HepG2 (cell line): Measurements from ENCODE around the gene ESRRB. TPM values are rescaled to one million over a fixed set of nuclear protein-coding genes. Genes with fewer than 3 reads are reported as not detected.

Experiments
- ATAC-seq: fragments of 200-7000 bp; cut with Tn5 transposase; 3 replicates; pipeline ENCODE4 v1.9.1; 2020; ENCODE audit warnings: mild to moderate bottlenecking, moderate library complexity
- BruUV-seq: library from RNA; stranded (reverse); fragments of 400-500 nt; replicated peaks from 2 replicates; lab custom pipeline; 2021; lab: Mats Ljungman, UMichigan
- CTCF ChIA-PET: fragments of 300-600 bp; formaldehyde crosslinking; extraction: SDS; loops from one replicate; lab custom pipeline; 2021; ENCODE audit warnings: low total read pairs, inconsistent platforms, low intra/inter-chr PET ratio; lab: Yijun Ruan, JAX
- POLR2A ChIA-PET: fragments of 350-600 bp; sonication (Branson Sonifier 250); formaldehyde crosslinking; loops from one replicate; lab custom pipeline; 2020; ENCODE audit warnings: antibody characterized with exemption, inconsistent platforms; lab: Yijun Ruan, JAX
- DNase-seq: peaks from one replicate; pipeline ENCODE4 v3.0.0-alpha.2; 2015; ENCODE audit warnings: low spot score
- FAIRE-seq: peaks from 3 replicates; lab custom pipeline; 2011; peaks lifted over from hg19 to GRCh38; lab: Jason Lieb, UNC
- H2AFZ ChIP-seq: one replicate; pipeline ENCODE4 v1.6.1; 2011; ENCODE audit warnings: low read length, inconsistent platforms
- H3K27ac ChIP-seq: fragments of 300-600 bp; 3 replicates; pipeline ENCODE4 v1.8.0; 2011; ENCODE audit warnings: mixed run types, mild to moderate bottlenecking, mixed read lengths, low read length, inconsistent platforms; ENCODE audit not compliant: insufficient read depth; ENCODE audit errors: extremely low read length
- H3K27me3 ChIP-seq, 2 experiments: fragments of 200-600 bp in 1 of 2; 2 replicates in 1 of 2; 3 replicates in 1 of 2; pipeline versions ENCODE4 v1.6.0 to v1.8.0; 2011; ENCODE audit warnings: low read length in 2 of 2, mild to moderate bottlenecking in 2 of 2, moderate library complexity in 2 of 2, inconsistent platforms in 1 of 2; ENCODE audit not compliant: insufficient read depth in 2 of 2, control insufficient read depth in 1 of 2
- H3K36me3 ChIP-seq, 2 experiments: fragments of 200-600 bp in 1 of 2; replicated peaks in 1 of 2; 2 replicates in 1 of 2; 3 replicates in 1 of 2; pipeline versions ENCODE4 v1.5.1 to v1.8.0; 2011; ENCODE audit warnings: low read length in 2 of 2, inconsistent platforms in 1 of 2; ENCODE audit not compliant: insufficient read depth in 2 of 2, control insufficient read depth in 1 of 2
- H3K4me1 ChIP-seq: 2 replicates; pipeline ENCODE4 v1.5.1; 2012; ENCODE audit warnings: low read length, inconsistent platforms; ENCODE audit not compliant: insufficient read depth
- H3K4me2 ChIP-seq: 2 replicates; pipeline ENCODE4 v1.6.0; 2011; ENCODE audit warnings: low read depth, low read length, inconsistent platforms
- H3K4me3 ChIP-seq, 3 experiments: fragments of 200-600 bp in 1 of 3; sonication (generic), shearing (Covaris generic) in 1 of 3; replicated peaks in 1 of 3; 2 replicates each; pipeline ENCODE4 v1.5.1; 2011 to 2016; ENCODE audit warnings: low read length in 3 of 3, inconsistent platforms in 2 of 3, low read depth in 2 of 3, mild to moderate bottlenecking in 2 of 3, control low read depth in 1 of 3, mixed read lengths in 1 of 3; ENCODE audit not compliant: insufficient read depth in 1 of 3
- H3K79me2 ChIP-seq: one replicate; pipeline ENCODE4 v1.6.1; 2011; ENCODE audit warnings: low read length, inconsistent platforms; ENCODE audit not compliant: insufficient read depth
- H3K9ac ChIP-seq: 2 replicates; pipeline ENCODE4 v1.6.0; 2011; ENCODE audit warnings: mild to moderate bottlenecking, low read depth, low read length, inconsistent platforms; ENCODE audit not compliant: insufficient read depth
- H3K9me3 ChIP-seq: 2 replicates; pipeline ENCODE4 v1.5.1; 2012; ENCODE audit warnings: mild to moderate bottlenecking, low read length
- H4K20me1 ChIP-seq: 2 replicates; pipeline ENCODE4 v1.6.0; 2011; ENCODE audit warnings: inconsistent platforms, mild to moderate bottlenecking, low read length, moderate library complexity; ENCODE audit not compliant: insufficient read depth
- DRAP1 ChIP-seq: IDR thresholded peaks from 2 replicates; pipeline ENCODE4 v1.6.1; 2016; ENCODE audit warnings: missing genetic modification reagents, missing compliant biosample characterization
- FOSL2 ChIP-seq: sonication (generic); formaldehyde crosslinking; IDR thresholded peaks from 2 replicates; pipeline ENCODE4 v1.4.0; 2020; ENCODE audit warnings: missing genetic modification reagents
- FOXP4 ChIP-seq: sonication (generic); formaldehyde crosslinking; IDR thresholded peaks from 2 replicates; pipeline ENCODE4 v1.4.0; 2020; ENCODE audit warnings: missing genetic modification reagents
- PRDM10 ChIP-seq: sonication (generic); formaldehyde crosslinking; IDR thresholded peaks from 2 replicates; pipeline ENCODE4 v1.4.0; 2020; ENCODE audit warnings: low read depth, missing genetic modification reagents
- ZNF549 ChIP-seq: sonication (generic); formaldehyde crosslinking; IDR thresholded peaks from 2 replicates; pipeline ENCODE4 v1.5.0; 2020; ENCODE audit warnings: missing genetic modification reagents
- WGBS: methylation state at CpG from one replicate; pipeline ENCODE4 v1.1.6; 2017; ENCODE audit warnings: low lambda C conversion rate; 5-methylcytosine and 5-hydroxymethylcytosine counted together
- in situ Hi-C: cut with HindIII; loops from 2 replicates; pipeline ENCODE4 v1.10.0; 2017; ENCODE audit warnings: low pct_unique_long_range_greater_than_20kb; ENCODE audit not compliant: extremely low pct_ligation_motif_present
- intact Hi-C: fragments of 100-400 bp; cut with micrococcal nuclease; formaldehyde crosslinking; loops from one replicate; pipeline ENCODE4 v1.10.0; 2022; ENCODE audit not compliant: unreplicated experiment
- polyA plus RNA-seq, 8 experiments: library from polyadenylated mRNA; depleted of rRNA in 3 of 8; stranded (reverse) in 7 of 8; unstranded in 1 of 8; fragments of >200 nt; fragmentation: Illumina TruSeq in 4 of 8; extraction: Trizol in 4 of 8; gene quantifications; 2 replicates each; pipeline versions ENCODE4 v1.2.1 to v1.2.3, GENCODE V29; 2011 to 2016; ENCODE audit warnings: low read depth in 4 of 8, missing spikeins in 1 of 8, mixed read lengths in 1 of 8; ENCODE audit not compliant: insufficient read depth in 1 of 8
- total RNA-seq, 5 experiments: library from RNA; depleted of rRNA; stranded (reverse); fragments of >200 nt; fragmentation: Illumina TruSeq; extraction: Trizol; gene quantifications; 2 replicates each; pipeline ENCODE4 v1.2.3, GENCODE V29; 2016; ENCODE audit warnings: low read depth in 1 of 5

The ESRRB gene
- total and polyA plus RNA-seq, 2 of the 13 experiments (the other 11 are each of a cell fraction or from before 2014, with no cell fraction given), result 0.04 to 0.33 TPM

- TF ChIP-seq DRAP1 (CRISPR knock-in tag), result no peak
- TF ChIP-seq FOXP4 (CRISPR knock-in tag), result no peak
- no peak for TF ChIP-seq PRDM10 (CRISPR knock-in tag)
These were observed 29.4 kb upstream of the ESRRB start (continued) for GRCh38 chr14:76346391-76347160.

- 56% methylated on average over 6 of the region's 8 CpGs for whole genome bisulfite sequencing
- Histone ChIP-seq H3K79me2 (no peaks in the 10 kb centered on the region), H3K27ac (no peak overlapping the region), H4K20me1 (no peaks in the 10 kb centered on the region), H3K4me3 (no peak overlapping the region), H2AFZ (no peak overlapping the region), H3K9ac (no peak overlapping the region), H3K36me3 (no peaks in the 10 kb centered on the region), H3K27me3 (no peaks in the 10 kb centered on the region), H3K9me3 (no peaks in the 10 kb centered on the region), H3K4me2 (no peak overlapping the region), H3K4me1 (peaks cover 12% of the 10 kb centered on the region; the same call in 1 of the 2 replicates)
- CTCF ChIA-PET, result no interaction called here
- intact Hi-C loops (no loop called here), in situ Hi-C loops (no loop called here)
- no peak for ATAC-seq
- POLR2A ChIA-PET, result no interaction called here
- no TSS peak for BruUV-seq
- no peak for FAIRE-seq
- TF ChIP-seq ZNF549 (CRISPR knock-in tag) (no peak), FOSL2 (CRISPR knock-in tag) (0 out of 2 replicates have a peak, but pooled peaks have one; percentile 13)
- no peak for DNase-seq
These were observed 27.0 kb upstream of the ESRRB start for GRCh38 chr14:76348898-76349297.
